Activated CD8-positive, alpha-beta T cell treated with anti-CD3 and anti-CD28 coated beads, Interleukin-2, amount 10 ng/mL, durations not matched to agents 7 days and 5 days (primary cell): ENCODE data around the gene TMEM25. TPM values are rescaled to one million over a fixed set of nuclear protein-coding genes. Genes with fewer than 3 reads are reported as not detected.

Source experiments
- total RNA-seq, 2 experiments: library from RNA; stranded (reverse); gene quantifications; one replicate each; pipeline ENCODE4 v1.2.3, GENCODE V29; 2021

Gene TMEM25
- total RNA-seq, 2 experiments from 2014 or later = 6.1 to 8.9 TPM

Other genes starting within 250 kb of the TMEM25 start
- 100 to 1,000 TPM; 515 to 530 TPM for gene CD3E, start 226.5 kb upstream of the TMEM25 start, total RNA-seq
- gene CD3D, start 188.5 kb upstream of the TMEM25 start, total RNA-seq = 100 to 1,000 TPM; 541 to 588 TPM
- 100 to 1,000 TPM; 227 to 232 TPM for gene CD3G, start 186.8 kb upstream of the TMEM25 start, total RNA-seq
- gene UBE4A, start 171.6 kb upstream of the TMEM25 start, total RNA-seq = 10 to 100 TPM; 38.5 to 39.8 TPM
- 100 to 1,000 TPM; 275 to 298 TPM for gene ATP5MG, start 129.6 kb upstream of the TMEM25 start, total RNA-seq
- 10 to 100 TPM; 83.1 to 86.7 TPM for gene KMT2A, start 94.7 kb upstream of the TMEM25 start, total RNA-seq
- gene TTC36, start 3.7 kb upstream of the TMEM25 start, total RNA-seq = under 1 TPM; 0.37 to 0.99 TPM
- gene IFT46, start 34.7 kb downstream of the TMEM25 start, total RNA-seq = 10 to 100 TPM; 12.0 to 12.3 TPM
- gene ARCN1, start 41.2 kb downstream of the TMEM25 start, total RNA-seq = 100 to 1,000 TPM; 106 to 109 TPM
- gene PHLDB1, start 76.4 kb downstream of the TMEM25 start, total RNA-seq = under 1 TPM; 0.63 to 0.76 TPM
- gene TREH, start 148.5 kb downstream of the TMEM25 start, total RNA-seq = not detected